Mesendoderm (in vitro differentiated cells): ENCODE measurements around the gene TMPRSS4.
A peak's percentile ranks its signal among the peaks of the same experiment; 100 is the strongest.

Experiments
- DNase-seq: peaks from one replicate; pipeline ENCODE4 v3.0.0; 2013
- H2AK5ac ChIP-seq: 2 replicates; pipeline ENCODE4 v1.6.1; 2013; ENCODE audit warnings: low read length, inconsistent platforms
- H2BK120ac ChIP-seq: 2 replicates; pipeline ENCODE4 v1.6.1; 2013; ENCODE audit warnings: low read depth, mild to moderate bottlenecking, low read length, moderate library complexity, mixed read lengths
- H2BK15ac ChIP-seq: replicated peaks from 2 replicates; pipeline ENCODE4 v1.6.1; 2013; ENCODE audit warnings: low read depth, mild to moderate bottlenecking, moderate library complexity
- H2BK5ac ChIP-seq: 2 replicates; pipeline ENCODE4 v1.6.1; 2013; ENCODE audit warnings: low read length, inconsistent platforms
- H3K18ac ChIP-seq: 2 replicates; pipeline ENCODE4 v1.6.1; 2013; ENCODE audit warnings: mild to moderate bottlenecking, low read length, mixed read lengths
- H3K23ac ChIP-seq: one replicate; pipeline ENCODE4 v1.6.1; 2013; ENCODE audit warnings: low read length
- H3K27ac ChIP-seq: 2 replicates; pipeline ENCODE4 v1.5.1; 2013; ENCODE audit warnings: low read depth, mild to moderate bottlenecking, inconsistent platforms, low read length, moderate library complexity
- H3K27me3 ChIP-seq: 2 replicates; pipeline ENCODE4 v1.6.1; 2013; ENCODE audit warnings: low read length, control low read depth, mild to moderate bottlenecking, inconsistent platforms; ENCODE audit not compliant: insufficient read depth, poor library complexity
- H3K36me3 ChIP-seq: 2 replicates; pipeline ENCODE4 v1.6.1; 2013; ENCODE audit warnings: low read length, inconsistent platforms; ENCODE audit not compliant: control insufficient read depth, insufficient read depth
- H3K4ac ChIP-seq: one replicate; pipeline ENCODE4 v1.6.1; 2013; ENCODE audit warnings: low read depth, mild to moderate bottlenecking, low read length, moderate library complexity
- H3K4me1 ChIP-seq: 2 replicates; pipeline ENCODE4 v1.6.1; 2013; ENCODE audit warnings: low read depth, low read length, inconsistent platforms; ENCODE audit not compliant: control insufficient read depth
- H3K4me2 ChIP-seq: 2 replicates; pipeline ENCODE4 v1.6.1; 2013; ENCODE audit warnings: low read length
- H3K4me3 ChIP-seq: 2 replicates; pipeline ENCODE4 v1.5.1; 2013; ENCODE audit warnings: mild to moderate bottlenecking, low read length
- H3K56ac ChIP-seq: one replicate; pipeline ENCODE4 v1.6.1; 2013; ENCODE audit warnings: low read length
- H3K79me1 ChIP-seq: 2 replicates; pipeline ENCODE4 v1.6.1; 2013; ENCODE audit warnings: low read length, inconsistent platforms
- H3K79me2 ChIP-seq: 2 replicates; pipeline ENCODE4 v1.6.1; 2013; ENCODE audit warnings: mild to moderate bottlenecking, low read length; ENCODE audit not compliant: control insufficient read depth, insufficient read depth
- H3K9ac ChIP-seq: 2 replicates; pipeline ENCODE4 v1.6.1; 2013; ENCODE audit warnings: low read length, inconsistent platforms
- H4K5ac ChIP-seq: one replicate; pipeline ENCODE4 v1.6.1; 2013; ENCODE audit warnings: low read length
- H4K8ac ChIP-seq: one replicate; pipeline ENCODE4 v1.6.1; 2013; ENCODE audit warnings: low read depth, mild to moderate bottlenecking, control low read depth, low read length, moderate library complexity
- WGBS: extraction: QIAGEN DNeasy Blood & Tissue Kit; methylation state at CpG from one replicate; pipeline ENCODE4 v1.1.7; 2013; ENCODE audit warnings: low lambda C conversion rate, missing lambda C conversion rate; ENCODE audit not compliant: insufficient coverage; ENCODE audit errors: extremely low coverage; 5-methylcytosine and 5-hydroxymethylcytosine counted together

Gene TMPRSS4

GRCh38 chr11:118169300-118170140 lies 92.6 kb downstream of the TMPRSS4 start:
- no peak overlapping the region for H2BK15ac ChIP-seq
- H3K27me3 ChIP-seq, result peaks cover 16% of the 10 kb centered on the region

GRCh38 chr11:118170231-118170630 lies 93.4 kb downstream of the TMPRSS4 start:
- no peak overlapping the region for H2BK15ac ChIP-seq
- no peak overlapping the region for H3K56ac ChIP-seq
- no peak overlapping the region for H3K4me3 ChIP-seq
- H3K4me2 ChIP-seq, result no peak overlapping the region
- H3K4me1 ChIP-seq, result peaks cover 4% of the 10 kb centered on the region
- H2BK5ac ChIP-seq, result no peak overlapping the region
- WGBS, result no CpG with 5 or more reads among the region's 9 CpGs
- no peaks in the 10 kb centered on the region for H3K36me3 ChIP-seq
- no peak overlapping the region for H3K9ac ChIP-seq
- H3K27ac ChIP-seq, result no peak overlapping the region
- no peaks in the 10 kb centered on the region for H3K79me2 ChIP-seq
- H2BK120ac ChIP-seq, result no peak overlapping the region
- H3K4ac ChIP-seq, result no peak overlapping the region
- peaks cover 17% of the 10 kb centered on the region for H3K27me3 ChIP-seq
- no peak overlapping the region for H2AK5ac ChIP-seq
- DNase-seq, result no peak
- H3K18ac ChIP-seq, result no peak overlapping the region
- no peak overlapping the region for H4K5ac ChIP-seq
- no peak overlapping the region for H4K8ac ChIP-seq
- H3K23ac ChIP-seq, result no peak overlapping the region
- H3K79me1 ChIP-seq, result no peaks in the 10 kb centered on the region

More at GRCh38 chr11:118169300-118170140, 92.6 kb downstream of the TMPRSS4 start:
- Histone ChIP-seq H3K79me2 (no peaks in the 10 kb centered on the region), H2BK120ac (no peak overlapping the region), H2AK5ac (no peak overlapping the region), H3K36me3 (no peaks in the 10 kb centered on the region), H3K18ac (no peak overlapping the region), H4K5ac (no peak overlapping the region), H3K79me1 (no peaks in the 10 kb centered on the region), H3K4me1 (peaks cover 4% of the 10 kb centered on the region), H4K8ac (no peak overlapping the region), H3K4me2 (no peak overlapping the region), H3K27ac (no peak overlapping the region), H3K4me3 (no peak overlapping the region), H3K56ac (no peak overlapping the region), H3K4ac (no peak overlapping the region), H2BK5ac (no peak overlapping the region), H3K9ac (no peak overlapping the region), H3K23ac (no peak overlapping the region)
- DNase-seq, result no peak
- no CpG with 5 or more reads among the region's 7 CpGs for WGBS

GRCh38 chr11:118170882-118171268 lies 94.0 kb downstream of the TMPRSS4 start:
- H2AK5ac ChIP-seq, result no peak overlapping the region
- no peak overlapping the region for H3K9ac ChIP-seq

More at GRCh38 chr11:118170882-118171268, 94.0 kb downstream of the TMPRSS4 start:
- H3K4me2 ChIP-seq, result peak overlapping the region; percentile 69
- no peak overlapping the region for H3K56ac ChIP-seq
- H3K4ac ChIP-seq, result no peak overlapping the region
- no peak for DNase-seq
- no peak overlapping the region for H2BK15ac ChIP-seq
- H3K79me1 ChIP-seq, result no peaks in the 10 kb centered on the region
- no CpG with 5 or more reads among the region's 8 CpGs for WGBS
- no peak overlapping the region for H3K27ac ChIP-seq
- H3K4me3 ChIP-seq, result no peak overlapping the region
- H2BK120ac ChIP-seq, result no peak overlapping the region
- no peak overlapping the region for H3K23ac ChIP-seq
- no peak overlapping the region for H3K18ac ChIP-seq
- H4K5ac ChIP-seq, result no peak overlapping the region
- no peak overlapping the region for H2BK5ac ChIP-seq
- no peaks in the 10 kb centered on the region for H3K36me3 ChIP-seq
- H4K8ac ChIP-seq, result no peak overlapping the region
- H3K27me3 ChIP-seq, result peaks cover 19% of the 10 kb centered on the region
- H3K79me2 ChIP-seq, result no peaks in the 10 kb centered on the region
- H3K4me1 ChIP-seq, result peaks cover 4% of the 10 kb centered on the region
